GM13977 (cell line): ENCODE measurements around the gene DLG1.

Source experiments
- DNase-seq: peaks from one replicate; pipeline ENCODE4 v3.0.0; 2012; ENCODE audit warnings: low spot score
- in situ Hi-C: fragments of 300-500 bp; cut with MboI; formaldehyde crosslinking; loops from one replicate; pipeline ENCODE4 v1.12.0; 2022; ENCODE audit warnings: low sequenced_read_pairs, low pct_unique_long_range_greater_than_20kb, mixed read lengths, inconsistent platforms; ENCODE audit not compliant: unreplicated experiment
- TF ChIP-seq, protein P1 (sequence below): IDR thresholded peaks from 2 replicates; pipeline ENCODE4 v1.5.1; 2012; ENCODE audit warnings: mild to moderate bottlenecking, control low read depth; ENCODE audit not compliant: insufficient read depth; ENCODE audit errors: extremely low read depth, missing control alignments

The DLG1 gene

DNA sequence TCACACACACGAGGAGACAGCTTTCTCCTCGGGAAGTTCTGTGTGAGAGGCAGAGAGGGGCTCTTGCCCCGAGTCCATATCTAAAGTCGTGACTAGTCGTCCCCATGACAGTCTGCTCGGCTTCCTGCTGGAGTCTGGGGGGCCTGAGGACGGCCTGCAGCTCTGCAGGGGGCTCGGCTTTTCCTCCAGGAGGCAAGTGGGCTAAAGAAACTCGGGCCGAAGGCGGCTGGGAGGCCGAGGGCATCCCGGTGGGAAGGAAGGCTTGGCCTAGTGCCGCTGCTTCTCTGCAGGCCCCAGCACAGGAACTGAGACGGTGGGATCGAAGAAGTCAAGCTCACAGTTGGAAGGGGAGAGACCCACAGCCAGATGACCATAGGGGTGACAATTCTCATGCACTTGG is 304.4 kb downstream of the DLG1 start:
- TF ChIP-seq, protein P1, sequence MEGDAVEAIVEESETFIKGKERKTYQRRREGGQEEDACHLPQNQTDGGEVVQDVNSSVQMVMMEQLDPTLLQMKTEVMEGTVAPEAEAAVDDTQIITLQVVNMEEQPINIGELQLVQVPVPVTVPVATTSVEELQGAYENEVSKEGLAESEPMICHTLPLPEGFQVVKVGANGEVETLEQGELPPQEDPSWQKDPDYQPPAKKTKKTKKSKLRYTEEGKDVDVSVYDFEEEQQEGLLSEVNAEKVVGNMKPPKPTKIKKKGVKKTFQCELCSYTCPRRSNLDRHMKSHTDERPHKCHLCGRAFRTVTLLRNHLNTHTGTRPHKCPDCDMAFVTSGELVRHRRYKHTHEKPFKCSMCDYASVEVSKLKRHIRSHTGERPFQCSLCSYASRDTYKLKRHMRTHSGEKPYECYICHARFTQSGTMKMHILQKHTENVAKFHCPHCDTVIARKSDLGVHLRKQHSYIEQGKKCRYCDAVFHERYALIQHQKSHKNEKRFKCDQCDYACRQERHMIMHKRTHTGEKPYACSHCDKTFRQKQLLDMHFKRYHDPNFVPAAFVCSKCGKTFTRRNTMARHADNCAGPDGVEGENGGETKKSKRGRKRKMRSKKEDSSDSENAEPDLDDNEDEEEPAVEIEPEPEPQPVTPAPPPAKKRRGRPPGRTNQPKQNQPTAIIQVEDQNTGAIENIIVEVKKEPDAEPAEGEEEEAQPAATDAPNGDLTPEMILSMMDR = no peak
- in situ Hi-C loops = no loop called here
- DNase-seq = no peak
